Measurements from ENCODE around the gene GGT6.
A peak's percentile ranks its signal among the peaks of the same experiment; 100 is the strongest.

GGT6 gene

GRCh38 chr17:4604111-4604644, 43.8 kb upstream of the GGT6 start:
- peak; percentile 51 for DNase-seq (ENCODE audit: extremely low read depth, low read depth)

GRCh38 chr17:4602041-4602440, 41.7 kb upstream of the GGT6 start:
- TF ChIP-seq CTCF (IDR thresholded peaks at IDR 0.05; ENCODE audit: low read depth, low read length), result no peak
- DNase-seq (ENCODE audit: extremely low read depth, low read depth), result no peak

More at GRCh38 chr17:4604111-4604644, 43.8 kb upstream of the GGT6 start:
- TF ChIP-seq CTCF (IDR thresholded peaks at IDR 0.05; ENCODE audit: low read depth, low read length), result no peak

GRCh38 chr17:4601326-4601725, 40.9 kb upstream of the GGT6 start:
- DNase-seq (ENCODE audit: extremely low read depth, low read depth), result no peak
- TF ChIP-seq CTCF (IDR thresholded peaks at IDR 0.05; ENCODE audit: low read depth, low read length), result no peak

- DNase-seq (ENCODE audit: extremely low read depth, low read depth), result no peak
- no peak for TF ChIP-seq CTCF (IDR thresholded peaks at IDR 0.05; ENCODE audit: low read depth, low read length)
Measured at GRCh38 chr17:4600563-4600962, 40.2 kb upstream of the GGT6 start.

- no peak for DNase-seq (ENCODE audit: extremely low read depth, low read depth)
- TF ChIP-seq CTCF (IDR thresholded peaks at IDR 0.05; ENCODE audit: low read depth, low read length), result no peak
Measured at GRCh38 chr17:4599505-4600281, 39.3 kb upstream of the GGT6 start.

GRCh38 chr17:4598776-4599504, 38.6 kb upstream of the GGT6 start:
- TF ChIP-seq CTCF (IDR thresholded peaks at IDR 0.05; ENCODE audit: low read depth, low read length), result no peak
- no peak for DNase-seq (ENCODE audit: extremely low read depth, low read depth)

GRCh38 chr17:4597975-4598374, 37.6 kb upstream of the GGT6 start:
- no peak for DNase-seq (ENCODE audit: extremely low read depth, low read depth)
- no peak for TF ChIP-seq CTCF (IDR thresholded peaks at IDR 0.05; ENCODE audit: low read depth, low read length)
